GM15510 (cell line): ENCODE results near the gene LYRM1.

Source experiments
- POLR2A ChIP-seq: IDR thresholded peaks from 3 replicates; pipeline ENCODE4 v1.6.1; 2011; ENCODE audit warnings: borderline replicate concordance; ENCODE audit not compliant: insufficient read length; ENCODE audit errors: extremely low read depth

LYRM1 gene

DNA sequence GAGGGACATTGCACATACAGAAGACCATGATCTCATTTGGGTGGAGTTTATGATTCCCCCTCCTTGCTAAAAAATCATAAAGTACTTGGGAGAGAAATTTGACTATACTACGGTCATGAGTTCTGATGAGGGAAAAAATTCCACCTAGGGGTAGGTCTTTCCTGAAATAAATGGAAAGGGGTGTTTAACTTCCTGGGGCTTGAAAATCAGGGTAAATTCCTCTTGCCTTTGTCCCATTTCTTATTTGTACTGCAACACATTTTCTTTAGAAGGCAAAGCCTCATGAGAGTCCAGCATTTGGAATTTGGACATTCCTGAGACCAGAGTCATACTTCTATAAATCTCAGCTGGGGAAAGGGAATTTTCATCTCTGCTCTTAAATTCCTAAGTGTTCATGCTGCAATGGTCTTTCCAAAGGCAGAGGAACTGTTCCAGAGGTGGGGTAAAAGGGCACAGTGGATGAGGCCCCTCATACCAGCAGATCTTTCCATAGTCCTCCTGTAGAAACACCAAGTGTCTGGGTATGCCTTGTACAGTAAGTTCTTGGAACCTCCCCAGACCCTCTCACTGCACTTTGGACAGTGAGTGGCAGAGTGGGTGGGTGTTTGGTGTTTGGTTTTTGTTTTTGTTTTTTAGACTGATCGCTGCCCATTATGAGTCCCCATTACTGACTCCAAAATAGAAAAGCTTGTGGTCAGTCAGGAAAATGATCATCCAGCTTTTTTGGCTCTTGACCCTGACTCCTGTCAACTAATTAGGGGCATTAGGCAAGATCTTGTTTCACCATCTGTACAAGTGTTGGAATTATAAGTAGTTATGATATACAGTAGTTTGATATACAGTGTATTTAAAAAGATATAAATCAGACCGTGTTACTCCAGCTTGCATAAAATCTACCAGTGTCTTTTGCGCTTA, 6.0 kb downstream of the LYRM1 start:
- no peak for TF ChIP-seq POLR2A

DNA sequence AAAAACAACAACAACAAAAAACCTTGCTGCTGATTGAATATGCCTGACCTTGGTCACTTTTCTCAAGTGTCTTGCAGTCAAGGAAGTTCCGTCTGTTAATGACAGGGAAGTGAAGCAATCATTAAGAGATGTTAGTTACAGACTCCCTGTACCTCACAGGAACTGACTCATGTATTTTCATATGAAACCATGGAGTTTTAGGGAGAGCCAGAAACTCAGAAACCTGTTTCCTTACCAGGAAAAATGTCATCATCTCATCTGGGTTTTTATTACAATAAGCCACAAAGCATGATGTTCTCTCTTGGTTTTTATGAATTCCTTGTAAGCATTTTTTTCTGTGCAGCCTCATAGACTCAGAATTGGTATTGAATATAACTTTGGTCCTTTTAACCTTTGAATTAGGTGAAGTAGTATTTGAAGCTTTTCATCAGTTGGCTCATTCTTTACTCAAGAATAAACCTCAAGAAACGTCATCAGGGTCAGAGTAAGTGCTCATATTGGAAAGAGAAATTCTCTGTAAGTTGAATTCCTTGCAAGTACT, 10.3 kb downstream of the LYRM1 start:
- TF ChIP-seq POLR2A: no peak

DNA sequence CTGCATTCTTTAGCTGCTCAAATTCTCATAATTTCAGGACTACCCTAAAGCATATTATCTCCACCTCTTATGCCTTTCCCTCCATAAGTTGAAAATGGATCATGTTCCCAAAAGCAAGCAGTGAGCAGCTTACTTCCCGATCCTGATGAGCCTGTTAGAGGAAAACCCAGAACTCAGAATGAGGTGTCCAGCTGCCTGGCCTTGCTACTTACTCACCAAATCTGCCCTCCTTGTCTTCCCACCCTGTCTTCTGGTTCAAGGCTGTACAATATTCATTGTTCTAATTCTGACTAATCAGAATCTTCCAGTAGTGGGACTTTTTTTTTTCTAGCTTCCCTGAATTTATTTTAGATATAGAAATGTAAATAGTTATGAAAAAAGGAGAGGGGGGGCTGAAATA, 10.8 kb downstream of the LYRM1 start:
- TF ChIP-seq POLR2A: no peak

DNA sequence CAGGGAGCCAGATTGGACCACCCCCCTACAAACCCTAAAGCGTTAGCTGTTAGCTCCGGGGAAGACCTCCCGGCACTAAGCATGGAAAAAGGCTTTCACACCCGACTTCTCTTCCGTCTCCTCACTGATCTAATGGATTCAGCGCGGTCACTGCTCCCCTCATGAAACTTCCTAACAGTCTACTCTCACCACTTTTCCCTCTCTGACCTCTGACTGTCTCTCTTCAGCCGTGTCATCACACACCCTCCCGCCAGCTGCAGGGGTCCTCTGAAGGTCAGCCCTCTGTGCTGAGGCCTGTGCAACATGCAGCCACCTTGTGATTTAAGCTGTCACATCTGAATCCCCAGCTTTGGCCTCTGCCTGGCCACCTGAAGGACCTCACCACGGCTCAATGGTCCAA, 15.7 kb downstream of the LYRM1 start:
- no peak for TF ChIP-seq POLR2A

DNA sequence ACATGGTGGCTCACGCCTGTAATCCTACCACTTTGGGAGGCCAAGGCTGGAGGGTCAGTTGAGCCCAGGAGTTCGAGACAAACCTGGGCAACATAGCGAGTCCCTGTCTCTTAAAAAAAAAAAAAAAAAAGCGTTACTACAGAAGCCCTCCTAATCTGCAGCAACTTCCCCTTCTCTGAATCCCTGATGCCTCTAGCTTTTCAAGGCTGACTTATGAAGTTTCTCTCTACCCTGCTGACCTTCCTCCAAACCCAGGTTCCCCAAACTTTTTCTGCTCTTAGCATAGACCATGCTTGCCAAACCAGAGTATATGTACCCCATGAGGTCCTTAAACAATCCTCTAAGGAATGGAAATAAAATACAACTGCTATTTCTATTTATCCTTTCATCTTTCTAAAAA, 16.4 kb downstream of the LYRM1 start:
- no peak for TF ChIP-seq POLR2A

DNA sequence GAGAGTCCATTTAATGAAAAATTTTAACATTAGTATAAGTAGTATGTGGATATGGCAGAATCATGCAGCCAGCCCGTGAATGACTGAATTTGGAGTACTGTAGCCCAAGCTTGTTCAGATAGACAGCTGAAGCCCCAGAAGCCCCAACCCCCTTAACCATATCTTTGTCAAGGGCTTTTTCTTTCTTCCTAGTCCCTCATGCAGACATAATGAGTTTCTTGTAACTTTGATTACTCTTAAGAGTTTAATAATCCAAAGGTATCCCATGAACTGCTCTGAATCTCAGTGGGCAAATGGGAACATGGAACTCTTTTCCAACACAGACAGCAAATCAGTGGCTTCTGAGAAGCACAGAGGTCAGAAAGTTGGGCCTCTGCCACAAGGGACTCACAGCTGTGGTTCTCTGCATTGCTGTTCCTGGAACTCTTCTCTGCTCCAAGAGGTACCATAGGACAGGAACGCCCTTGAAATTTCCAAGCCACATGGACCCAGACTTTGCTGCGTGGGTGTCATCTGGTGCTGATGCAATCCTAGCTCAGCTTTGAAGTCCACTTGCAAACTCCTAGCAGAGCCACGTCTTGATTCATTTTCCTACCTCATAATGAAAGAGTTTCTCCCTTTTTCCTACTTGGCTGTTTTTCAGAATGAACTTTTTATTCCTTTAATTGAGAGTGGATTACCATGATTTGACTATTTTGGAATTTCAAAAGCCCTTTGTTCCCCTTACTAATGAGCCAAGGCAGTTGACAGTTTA, 18.1 kb downstream of the LYRM1 start:
- no peak for TF ChIP-seq POLR2A

DNA sequence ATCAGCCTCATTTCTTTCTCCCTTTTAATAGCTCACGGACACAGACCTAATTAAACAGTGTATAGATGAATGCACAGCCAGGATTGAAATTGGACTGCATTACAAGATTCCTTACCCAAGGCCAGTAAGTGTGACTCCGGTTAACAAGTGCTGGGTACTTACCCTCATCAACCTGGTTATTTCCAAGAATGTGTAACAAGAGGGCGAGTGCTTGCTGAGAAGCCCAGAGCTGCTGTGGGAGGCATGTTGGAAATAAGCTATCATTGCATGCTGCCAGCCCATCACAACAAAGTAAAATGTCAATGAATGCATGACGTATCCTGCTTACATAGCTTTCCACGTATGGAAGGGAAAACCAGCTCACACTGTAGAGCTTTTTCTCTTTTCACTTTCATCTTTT, 19.5 kb downstream of the LYRM1 start:
- TF ChIP-seq POLR2A: no peak

DNA sequence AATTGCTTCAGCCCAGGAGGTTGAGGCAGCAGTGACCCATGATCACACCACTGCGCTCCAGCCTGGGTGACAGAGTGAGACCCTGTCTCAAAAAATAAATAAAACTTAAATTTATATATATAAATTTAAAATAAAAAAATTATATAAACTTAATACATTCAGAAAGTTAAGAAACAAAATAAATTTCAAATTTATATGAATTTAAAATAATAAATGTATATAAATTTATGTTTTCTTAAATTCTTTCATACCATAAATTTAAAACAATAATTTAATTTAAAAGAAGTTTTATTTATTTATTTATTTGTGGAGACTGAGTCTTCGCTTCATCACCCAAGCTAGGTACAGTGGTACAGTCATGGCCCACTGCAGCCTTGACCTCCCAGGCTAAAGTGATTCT, 20.2 kb downstream of the LYRM1 start:
- TF ChIP-seq POLR2A: no peak

DNA sequence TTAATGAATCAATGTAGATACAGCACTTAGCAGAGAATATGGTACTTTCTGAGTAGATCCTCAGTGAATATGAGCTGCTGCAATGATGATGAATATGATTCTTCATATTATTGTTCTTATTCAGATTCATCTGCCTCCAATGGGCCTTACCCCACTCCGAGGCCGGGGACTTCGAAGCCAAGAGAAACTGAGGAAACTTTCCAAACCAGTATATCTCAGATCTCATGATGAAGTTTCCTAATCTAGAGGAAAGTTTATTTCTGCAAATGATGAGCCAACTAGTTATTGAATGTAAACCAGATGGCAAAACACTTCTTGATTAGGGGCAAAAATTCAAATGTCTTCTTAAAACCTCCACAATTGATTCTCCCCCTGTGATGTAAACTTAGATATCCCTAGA, 23.3 kb downstream of the LYRM1 start:
- no peak for TF ChIP-seq POLR2A

DNA sequence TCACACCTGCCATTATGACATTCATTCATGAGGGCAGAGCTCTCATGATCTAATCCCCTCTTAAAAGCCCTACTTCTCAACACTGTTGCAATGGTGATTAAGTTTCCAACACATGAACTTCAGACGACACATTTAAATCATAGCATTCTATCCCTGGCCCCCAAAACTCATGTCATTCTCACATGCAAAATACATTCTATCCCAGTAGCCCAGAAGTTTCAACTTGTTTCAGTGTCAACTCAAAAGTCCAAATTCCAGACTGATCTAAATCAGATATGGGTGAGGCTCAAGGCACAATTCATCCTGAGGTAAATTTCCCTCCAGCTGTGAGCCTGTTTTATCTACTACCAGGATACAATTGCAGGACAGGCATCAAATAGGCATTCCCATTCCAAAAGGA, 25.2 kb downstream of the LYRM1 start:
- TF ChIP-seq POLR2A: no peak

DNA sequence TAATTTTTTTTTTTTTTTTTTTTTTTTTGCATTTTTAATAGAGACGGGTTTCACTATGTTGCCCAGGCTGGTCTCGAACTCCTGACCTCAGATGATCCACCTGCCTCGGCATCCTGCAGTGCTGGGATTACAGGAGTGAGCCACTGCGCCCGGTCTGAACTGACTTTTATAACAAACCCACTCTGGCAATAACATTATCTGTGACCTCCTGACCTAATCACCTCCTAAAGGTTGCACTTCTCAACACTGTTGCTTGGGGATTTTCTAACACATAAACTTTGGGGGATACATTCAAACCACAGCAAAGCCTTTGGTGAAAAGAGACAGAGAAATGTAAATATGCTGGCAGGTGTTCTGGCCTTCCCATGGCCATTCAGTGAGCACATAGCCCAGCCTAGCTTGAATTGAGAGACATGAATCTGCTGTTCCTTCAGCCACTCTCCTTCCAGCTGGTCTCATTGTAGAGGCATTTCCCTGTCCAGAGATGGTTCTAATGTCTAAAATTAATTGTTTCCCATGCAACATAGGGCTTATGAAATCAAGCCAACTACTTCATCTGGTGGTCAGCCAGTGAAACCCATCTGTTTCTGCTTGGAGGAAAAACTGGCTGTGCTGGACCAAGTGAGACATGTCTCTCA, 28.3 kb downstream of the LYRM1 start:
- TF ChIP-seq POLR2A: no peak

DNA sequence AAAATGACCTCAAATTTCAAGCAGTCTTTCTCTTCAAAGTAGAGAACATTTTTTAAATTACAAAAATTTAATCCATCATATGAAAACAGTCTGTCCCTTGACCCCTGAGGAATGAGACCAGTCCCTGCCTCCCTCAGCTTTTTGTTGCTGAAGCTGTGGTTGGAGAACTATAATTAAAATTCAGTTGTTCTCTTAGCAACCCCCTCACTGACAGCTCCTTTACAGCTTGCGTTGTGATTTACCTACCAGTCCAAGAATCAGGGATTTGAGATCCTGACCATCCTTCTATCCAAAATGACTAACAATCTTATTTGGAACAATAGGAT, 29.8 kb downstream of the LYRM1 start:
- no peak for TF ChIP-seq POLR2A

DNA sequence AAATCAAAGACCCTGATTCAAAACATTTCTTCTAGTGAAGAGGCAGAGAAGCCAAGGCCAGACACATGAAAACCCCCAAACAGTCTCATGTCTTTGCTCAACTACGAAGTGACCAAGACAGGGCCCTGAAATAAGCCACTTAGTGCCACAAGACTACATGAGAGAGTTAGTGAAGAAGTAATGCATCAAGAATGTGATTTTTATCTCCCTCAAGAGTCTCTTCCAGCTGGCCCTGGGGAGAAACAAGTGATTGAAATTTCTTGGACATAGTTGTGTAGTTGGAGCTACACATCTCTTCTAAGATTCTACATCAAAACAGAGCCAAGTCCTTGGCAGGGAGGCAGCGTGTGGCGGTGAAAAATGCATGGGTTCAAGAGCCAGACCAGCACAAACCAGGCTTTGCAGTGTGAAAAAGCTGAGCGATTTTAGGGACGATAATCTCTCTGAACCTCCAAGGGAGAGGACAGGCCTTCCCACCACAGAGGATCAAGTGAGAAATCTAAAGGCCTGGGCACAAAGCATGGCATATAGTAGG, 30.6 kb downstream of the LYRM1 start:
- TF ChIP-seq POLR2A: no peak

DNA sequence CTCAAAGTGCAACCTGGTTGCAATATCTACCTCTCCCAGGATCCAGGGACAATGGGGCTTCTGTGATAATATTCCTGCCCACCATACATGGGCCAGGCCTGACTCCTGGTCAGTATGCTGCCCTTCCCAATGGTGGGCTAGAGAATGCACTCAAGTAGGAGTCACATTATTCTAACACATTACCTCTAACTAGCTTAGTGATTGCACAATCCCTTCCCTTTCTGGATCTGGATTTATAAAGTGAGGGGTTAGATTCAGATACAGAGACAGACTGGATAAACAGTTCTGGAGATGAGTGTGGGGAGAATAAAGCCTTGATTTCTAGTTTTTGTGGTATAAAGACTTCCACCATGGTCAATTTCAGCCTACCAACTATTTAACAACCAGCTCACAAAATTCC, 33.0 kb downstream of the LYRM1 start:
- TF ChIP-seq POLR2A: no peak

DNA sequence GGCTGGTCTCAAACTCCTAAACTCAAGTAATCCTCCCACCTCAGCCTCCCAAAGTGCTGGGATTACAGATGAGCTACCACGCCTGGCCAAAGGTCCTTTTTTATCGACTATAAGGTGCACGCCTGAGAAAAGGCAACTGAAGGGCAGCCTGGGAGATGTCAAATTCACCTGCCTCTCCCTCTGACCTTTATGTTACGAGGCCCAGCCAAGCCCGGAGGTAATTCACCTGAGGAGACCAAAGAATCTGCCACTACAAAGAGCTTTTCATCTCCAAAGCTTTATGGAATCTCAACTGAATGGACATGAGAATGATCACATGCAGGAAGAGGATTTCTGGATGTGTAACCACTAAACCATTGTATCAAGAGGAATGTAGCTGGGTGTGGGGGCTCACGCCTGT, 37.2 kb downstream of the LYRM1 start:
- no peak for TF ChIP-seq POLR2A
